DND-41 (cell line): Measurements from ENCODE around the gene NR1H2.

Experiments used
- ATAC-seq: fragments of 200-7000 bp; cut with Tn5 transposase; 3 replicates; pipeline ENCODE4 v1.9.1; 2021; ENCODE audit warnings: low read depth; ENCODE audit not compliant: insufficient read depth
- DNase-seq: peaks from one replicate; pipeline ENCODE4 v3.0.0-alpha.2; 2020
- H2AFZ ChIP-seq: 2 replicates; pipeline ENCODE4 v1.6.0; 2012; ENCODE audit warnings: low read depth, low read length
- H3K27ac ChIP-seq: 2 replicates; pipeline ENCODE4 v1.5.1; 2012; ENCODE audit warnings: low read length, inconsistent platforms
- H3K27me3 ChIP-seq: fragments of 200-600 bp; sonication (generic); 2 replicates; pipeline ENCODE4 v1.6.0; 2012; ENCODE audit warnings: low read length, mild to moderate bottlenecking, inconsistent platforms; ENCODE audit not compliant: insufficient read depth, poor library complexity
- H3K36me3 ChIP-seq: 2 replicates; pipeline ENCODE4 v1.5.1; 2012; ENCODE audit warnings: low read length, inconsistent platforms; ENCODE audit not compliant: insufficient read depth
- H3K4me1 ChIP-seq: 2 replicates; pipeline ENCODE4 v1.5.1; 2012; ENCODE audit warnings: mild to moderate bottlenecking, low read length; ENCODE audit not compliant: insufficient read depth
- H3K4me2 ChIP-seq: 2 replicates; pipeline ENCODE4 v1.6.0; 2012; ENCODE audit warnings: mild to moderate bottlenecking, moderate library complexity, low read length, inconsistent platforms; ENCODE audit not compliant: insufficient read depth
- H3K4me3 ChIP-seq, 2 experiments: fragments of 200-600 bp in 1 of 2; shearing (Covaris generic) in 1 of 2; 2 replicates each; pipeline ENCODE4 v1.5.1; 2012 to 2016; ENCODE audit warnings: inconsistent platforms in 2 of 2, low read length in 2 of 2, mild to moderate bottlenecking in 2 of 2, low read depth in 1 of 2, moderate library complexity in 1 of 2
- H3K79me2 ChIP-seq: 2 replicates; pipeline ENCODE4 v1.6.0; 2012; ENCODE audit warnings: low read length, inconsistent platforms; ENCODE audit not compliant: insufficient read depth
- H3K9ac ChIP-seq: 2 replicates; pipeline ENCODE4 v1.6.0; 2012; ENCODE audit warnings: low read depth, mild to moderate bottlenecking, inconsistent platforms, low read length, moderate library complexity
- H3K9me3 ChIP-seq: 2 replicates; pipeline ENCODE4 v1.5.1; 2012; ENCODE audit warnings: low read length, moderate library complexity, mild to moderate bottlenecking, inconsistent platforms; ENCODE audit not compliant: insufficient read depth, severe bottlenecking
- H4K20me1 ChIP-seq: 2 replicates; pipeline ENCODE4 v1.6.0; 2012; ENCODE audit warnings: low read length; ENCODE audit not compliant: insufficient read depth
- CTCF ChIP-seq: IDR thresholded peaks from 2 replicates; pipeline ENCODE4 v1.5.1; 2012; ENCODE audit warnings: borderline replicate concordance, low read length, moderate library complexity, mild to moderate bottlenecking; ENCODE audit not compliant: poor library complexity, severe bottlenecking; ENCODE audit errors: extremely low read depth
- EZH2 ChIP-seq: IDR thresholded peaks from 3 replicates; pipeline ENCODE4 v1.6.1; 2012; ENCODE audit warnings: borderline replicate concordance, low read depth, mild to moderate bottlenecking, moderate library complexity, low read length, inconsistent platforms; ENCODE audit not compliant: severe bottlenecking

Gene NR1H2

GRCh38 chr19:50392759-50393158 is 16.5 kb downstream of the NR1H2 start:
- Histone ChIP-seq H3K27me3 (no peaks in the 10 kb centered on the region), H3K27ac (no peak overlapping the region), H3K36me3 (peaks cover 52% of the 10 kb centered on the region), H4K20me1 (peaks cover 41% of the 10 kb centered on the region; the same call in 1 of the 2 replicates), H3K9ac (no peak overlapping the region), H3K79me2 (peaks cover 85% of the 10 kb centered on the region), H3K4me1 (peaks cover under 1% of the 10 kb centered on the region; the same call in 1 of the 2 replicates), H3K4me2 (no peak overlapping the region), H2AFZ (no peak overlapping the region), H3K9me3 (no peaks in the 10 kb centered on the region), H3K4me3 (no peak overlapping the region)
- TF ChIP-seq EZH2 (no peak), CTCF (no peak)
- no peak for DNase-seq
- no peak for ATAC-seq

GRCh38 chr19:50393589-50393988 is 17.3 kb downstream of the NR1H2 start:
- Histone ChIP-seq H2AFZ (no peak overlapping the region), H3K4me3 (no peak overlapping the region), H3K4me1 (no peaks in the 10 kb centered on the region), H3K27ac (no peak overlapping the region), H3K79me2 (peaks cover 84% of the 10 kb centered on the region), H3K36me3 (peaks cover 50% of the 10 kb centered on the region), H3K27me3 (no peaks in the 10 kb centered on the region), H3K9ac (no peak overlapping the region), H3K4me2 (no peak overlapping the region), H3K9me3 (no peaks in the 10 kb centered on the region), H4K20me1 (peaks cover 43% of the 10 kb centered on the region; the same call in 1 of the 2 replicates)
- no peak for DNase-seq
- TF ChIP-seq EZH2 (no peak), CTCF (no peak)
- ATAC-seq, result no peak

GRCh38 chr19:50394017-50394416 is 17.8 kb downstream of the NR1H2 start:
- no peak for TF ChIP-seq EZH2
- no peak for TF ChIP-seq CTCF
- peaks cover 84% of the 10 kb centered on the region for H3K79me2 ChIP-seq

More at GRCh38 chr19:50394017-50394416, 17.8 kb downstream of the NR1H2 start:
- no peak overlapping the region for H2AFZ ChIP-seq
- H3K27me3 ChIP-seq, result no peaks in the 10 kb centered on the region
- peaks cover 46% of the 10 kb centered on the region for H4K20me1 ChIP-seq
- no peak overlapping the region for H3K9ac ChIP-seq
- H3K9me3 ChIP-seq, result no peaks in the 10 kb centered on the region
- H3K27ac ChIP-seq, result no peak overlapping the region
- H3K4me3 ChIP-seq, result no peak overlapping the region
- H3K36me3 ChIP-seq, result peaks cover 50% of the 10 kb centered on the region
- H3K4me1 ChIP-seq, result no peaks in the 10 kb centered on the region
- H3K4me2 ChIP-seq, result no peak overlapping the region
- ATAC-seq, result no peak
- DNase-seq, result no peak
